ENCODE results near the gene LRRC38.

Gene LRRC38

DNA sequence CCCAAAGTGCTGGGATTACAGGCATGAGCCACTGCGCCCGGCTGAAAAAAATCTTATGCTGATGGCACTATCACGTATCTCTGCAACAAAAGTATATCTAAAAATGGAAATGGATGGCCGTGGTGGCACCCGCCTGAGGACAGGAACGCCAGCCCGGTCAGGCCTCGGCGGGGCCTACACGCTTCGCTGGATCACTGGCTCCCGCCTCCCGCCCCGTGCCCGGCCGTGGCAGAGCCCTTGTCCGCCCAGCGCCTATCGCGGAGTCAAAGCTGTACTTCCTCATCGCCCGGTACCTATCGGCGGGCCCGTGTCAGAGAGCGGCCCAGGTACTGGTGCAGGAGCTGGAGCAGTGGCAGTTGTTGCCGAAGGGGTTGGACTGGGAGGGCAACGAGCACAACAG lies 41.0 kb upstream of the LRRC38 start:
- Histone ChIP-seq H4K91ac (ENCODE audit: low read length) (peak overlapping the region; percentile 50), H3K9ac (ENCODE audit: low read length) (no peak overlapping the region), H3K4me2 (ENCODE audit: low read length, poor library complexity, severe bottlenecking) (no peak overlapping the region), H4K8ac (ENCODE audit: low read length) (no peak overlapping the region), H3K14ac (ENCODE audit: low read length in 2 of 2) (no peak overlapping the region), H3K27ac (ENCODE audit: low read length, poor library complexity, severe bottlenecking) (no peak overlapping the region), H3K27me3 (ENCODE audit: control insufficient read depth in 1 of 2, insufficient read depth in 1 of 2, low read length in 2 of 2) (no peaks in the 10 kb centered on the region), H2AFZ (ENCODE audit: low read depth, low read length) (peak overlapping the region; percentile 39), H3K36me3 (ENCODE audit: control insufficient read depth in 1 of 2, insufficient read depth in 2 of 2, low read depth in 1 of 2, low read length in 2 of 2) (peaks cover 0 to 3% of the 10 kb centered on the region in 2 experiments), H2BK120ac (ENCODE audit: low read depth, low read length) (no peak overlapping the region), H3K23ac (ENCODE audit: low read length in 2 of 2) (no peak overlapping the region), H3K4me1 (ENCODE audit: control insufficient read depth, insufficient read depth, low read depth, low read length) (no peaks in the 10 kb centered on the region), H3K9me3 (ENCODE audit: control insufficient read depth, low read length) (no peaks in the 10 kb centered on the region), H3K4ac (ENCODE audit: low read depth in 1 of 2, low read length in 2 of 2) (no peak overlapping the region), H2AK5ac (ENCODE audit: low read length, severe bottlenecking) (no peak overlapping the region), H2BK5ac (ENCODE audit: low read depth, low read length, poor library complexity, severe bottlenecking) (no peak overlapping the region), H2BK12ac (ENCODE audit: low read length in 2 of 2) (no peak overlapping the region), H3K18ac (ENCODE audit: low read depth in 1 of 2, low read length in 2 of 2) (no peak overlapping the region), H3K4me3 (ENCODE audit: insufficient read depth in 1 of 2, low read depth in 1 of 2, low read length in 2 of 2) (no peak overlapping the region), H2BK15ac (ENCODE audit: low read depth, poor library complexity, severe bottlenecking) (no peak overlapping the region), H3K79me1 (replicated peaks; ENCODE audit: low read length, poor library complexity, severe bottlenecking) (no peaks in the 10 kb centered on the region)
- WGBS, result 94% methylated on average over 28 of the region's 28 CpGs
- DNase-seq, result no peak

DNA sequence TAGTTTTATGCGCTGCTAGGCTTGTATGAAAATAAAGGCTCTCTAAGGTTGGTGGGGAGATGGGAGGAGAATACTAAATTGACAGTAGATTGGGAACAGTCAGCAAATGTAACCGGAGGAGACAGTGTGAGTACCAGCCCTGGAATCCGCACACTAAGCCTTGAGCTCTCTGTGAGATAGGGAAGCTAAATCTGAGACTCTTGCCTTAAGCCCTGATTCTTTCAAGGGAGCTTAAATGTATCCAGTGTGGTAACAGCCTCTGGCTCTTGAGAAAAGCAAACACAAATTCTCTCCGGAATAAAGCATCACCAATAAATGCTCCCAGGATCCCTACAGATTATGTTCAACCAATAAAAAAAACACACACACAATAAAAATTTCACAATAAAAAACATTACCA lies 36.9 kb upstream of the LRRC38 start:
- no peaks in the 10 kb centered on the region for H3K4me1 ChIP-seq (ENCODE audit: control insufficient read depth, insufficient read depth, low read depth, low read length)
- no peak overlapping the region for H2BK12ac ChIP-seq (ENCODE audit: low read length in 2 of 2)
- no peak overlapping the region for H2BK15ac ChIP-seq (ENCODE audit: low read depth, poor library complexity, severe bottlenecking)
- no peaks in the 10 kb centered on the region for H3K79me1 ChIP-seq (replicated peaks; ENCODE audit: low read length, poor library complexity, severe bottlenecking)
- H3K18ac ChIP-seq (ENCODE audit: low read depth in 1 of 2, low read length in 2 of 2), result no peak overlapping the region
- no peak overlapping the region for H4K8ac ChIP-seq (ENCODE audit: low read length)
- H2BK5ac ChIP-seq (ENCODE audit: low read depth, low read length, poor library complexity, severe bottlenecking), result no peak overlapping the region
- no peak overlapping the region for H2AK5ac ChIP-seq (ENCODE audit: low read length, severe bottlenecking)
- H3K9ac ChIP-seq (ENCODE audit: low read length), result peak overlapping the region; percentile 30
- H3K4me3 ChIP-seq (ENCODE audit: insufficient read depth in 1 of 2, low read depth in 1 of 2, low read length in 2 of 2), result no peak overlapping the region
- H2AFZ ChIP-seq (ENCODE audit: low read depth, low read length), result no peak overlapping the region
- H3K27ac ChIP-seq (ENCODE audit: low read length, poor library complexity, severe bottlenecking), result no peak overlapping the region
- H3K23ac ChIP-seq (ENCODE audit: low read length in 2 of 2), result no peak overlapping the region
- peaks cover 0 to 3% of the 10 kb centered on the region in 2 experiments for H3K36me3 ChIP-seq (ENCODE audit: control insufficient read depth in 1 of 2, insufficient read depth in 2 of 2, low read depth in 1 of 2, low read length in 2 of 2)
- H3K9me3 ChIP-seq (ENCODE audit: control insufficient read depth, low read length), result no peaks in the 10 kb centered on the region
- no peaks in the 10 kb centered on the region for H3K27me3 ChIP-seq (ENCODE audit: control insufficient read depth in 1 of 2, insufficient read depth in 1 of 2, low read length in 2 of 2)
- 70% methylated on average over 4 of the region's 4 CpGs for WGBS
- no peak for DNase-seq
- no peak overlapping the region for H3K14ac ChIP-seq (ENCODE audit: low read length in 2 of 2)
- H3K4ac ChIP-seq (ENCODE audit: low read depth in 1 of 2, low read length in 2 of 2), result no peak overlapping the region
- no peak overlapping the region for H2BK120ac ChIP-seq (ENCODE audit: low read depth, low read length)
- no peak overlapping the region for H3K4me2 ChIP-seq (ENCODE audit: low read length, poor library complexity, severe bottlenecking)
- H4K91ac ChIP-seq (ENCODE audit: low read length), result no peak overlapping the region

DNA sequence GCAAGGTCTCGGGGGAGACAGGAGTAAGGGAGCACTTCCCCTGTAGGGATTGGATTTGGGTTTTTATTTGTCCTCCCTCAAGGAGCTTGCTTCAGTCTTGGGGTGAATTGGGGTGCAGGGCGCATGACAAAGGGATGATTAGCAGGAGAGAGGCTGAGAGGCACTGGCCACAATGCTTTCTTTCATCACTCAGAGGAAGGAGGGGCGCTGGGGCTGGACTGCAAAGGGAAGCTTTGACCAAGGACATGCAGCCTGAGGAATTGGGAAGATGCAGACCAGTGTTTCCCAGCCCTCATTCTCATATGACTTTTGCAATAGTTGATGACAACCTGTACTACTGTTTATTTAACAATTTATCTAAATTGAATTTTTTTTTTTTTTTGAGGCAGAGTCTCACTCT lies 35.7 kb upstream of the LRRC38 start:
- Histone ChIP-seq H3K4me3 (ENCODE audit: insufficient read depth in 1 of 2, low read depth in 1 of 2, low read length in 2 of 2) (no peak overlapping the region), H3K27ac (ENCODE audit: low read length, poor library complexity, severe bottlenecking) (no peak overlapping the region), H3K9me3 (ENCODE audit: control insufficient read depth, low read length) (no peaks in the 10 kb centered on the region), H3K18ac (ENCODE audit: low read depth in 1 of 2, low read length in 2 of 2) (no peak overlapping the region), H2BK5ac (ENCODE audit: low read depth, low read length, poor library complexity, severe bottlenecking) (no peak overlapping the region), H3K4ac (ENCODE audit: low read depth in 1 of 2, low read length in 2 of 2) (no peak overlapping the region), H3K14ac (ENCODE audit: low read length in 2 of 2) (no peak overlapping the region), H3K36me3 (ENCODE audit: control insufficient read depth in 1 of 2, insufficient read depth in 2 of 2, low read depth in 1 of 2, low read length in 2 of 2) (no peaks in the 10 kb centered on the region), H2BK120ac (ENCODE audit: low read depth, low read length) (no peak overlapping the region), H2AFZ (ENCODE audit: low read depth, low read length) (no peak overlapping the region), H3K23ac (ENCODE audit: low read length in 2 of 2) (no peak overlapping the region), H3K27me3 (ENCODE audit: control insufficient read depth in 1 of 2, insufficient read depth in 1 of 2, low read length in 2 of 2) (no peaks in the 10 kb centered on the region), H4K91ac (ENCODE audit: low read length) (no peak overlapping the region), H2BK12ac (ENCODE audit: low read length in 2 of 2) (no peak overlapping the region), H4K8ac (ENCODE audit: low read length) (no peak overlapping the region), H3K4me2 (ENCODE audit: low read length, poor library complexity, severe bottlenecking) (no peak overlapping the region), H2AK5ac (ENCODE audit: low read length, severe bottlenecking) (no peak overlapping the region), H3K79me1 (replicated peaks; ENCODE audit: low read length, poor library complexity, severe bottlenecking) (no peaks in the 10 kb centered on the region), H3K4me1 (ENCODE audit: control insufficient read depth, insufficient read depth, low read depth, low read length) (no peaks in the 10 kb centered on the region), H2BK15ac (ENCODE audit: low read depth, poor library complexity, severe bottlenecking) (no peak overlapping the region), H3K9ac (ENCODE audit: low read length) (no peak overlapping the region)
- WGBS, result 88% methylated on average over 2 of the region's 3 CpGs
- DNase-seq, result no peak

DNA sequence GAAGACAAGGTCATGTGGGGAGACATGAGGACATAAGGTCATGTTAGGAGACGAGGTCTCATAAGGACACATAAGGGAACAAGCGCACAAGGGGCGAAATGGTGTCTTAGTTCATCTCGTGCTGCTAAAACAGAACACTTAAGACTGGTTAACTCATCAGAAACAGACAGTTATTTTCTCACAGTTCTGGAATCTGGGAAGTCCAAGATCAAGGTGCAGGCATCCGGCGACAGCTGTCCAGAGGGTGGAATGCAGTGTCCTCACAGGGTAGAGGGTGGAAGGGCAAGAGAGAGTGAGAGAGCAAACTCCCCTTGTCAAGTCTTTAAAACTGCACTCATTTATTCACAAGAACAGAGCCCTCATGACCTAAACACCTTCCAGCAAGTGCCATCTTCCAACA lies 35.2 kb upstream of the LRRC38 start:
- Histone ChIP-seq H3K27ac (ENCODE audit: low read length, poor library complexity, severe bottlenecking) (no peak overlapping the region), H3K27me3 (ENCODE audit: control insufficient read depth in 1 of 2, insufficient read depth in 1 of 2, low read length in 2 of 2) (no peaks in the 10 kb centered on the region), H3K23ac (ENCODE audit: low read length in 2 of 2) (no peak overlapping the region), H2BK12ac (ENCODE audit: low read length in 2 of 2) (no peak overlapping the region), H3K4me2 (ENCODE audit: low read length, poor library complexity, severe bottlenecking) (no peak overlapping the region), H4K91ac (ENCODE audit: low read length) (no peak overlapping the region), H2BK120ac (ENCODE audit: low read depth, low read length) (no peak overlapping the region), H3K9me3 (ENCODE audit: control insufficient read depth, low read length) (no peaks in the 10 kb centered on the region), H3K36me3 (ENCODE audit: control insufficient read depth in 1 of 2, insufficient read depth in 2 of 2, low read depth in 1 of 2, low read length in 2 of 2) (no peaks in the 10 kb centered on the region), H4K8ac (ENCODE audit: low read length) (no peak overlapping the region), H3K4me3 (ENCODE audit: insufficient read depth in 1 of 2, low read depth in 1 of 2, low read length in 2 of 2) (no peak overlapping the region), H3K79me1 (replicated peaks; ENCODE audit: low read length, poor library complexity, severe bottlenecking) (no peaks in the 10 kb centered on the region), H3K4me1 (ENCODE audit: control insufficient read depth, insufficient read depth, low read depth, low read length) (no peaks in the 10 kb centered on the region), H2AFZ (ENCODE audit: low read depth, low read length) (no peak overlapping the region), H3K9ac (ENCODE audit: low read length) (no peak overlapping the region), H3K4ac (ENCODE audit: low read depth in 1 of 2, low read length in 2 of 2) (no peak overlapping the region), H3K18ac (ENCODE audit: low read depth in 1 of 2, low read length in 2 of 2) (no peak overlapping the region), H2BK15ac (ENCODE audit: low read depth, poor library complexity, severe bottlenecking) (no peak overlapping the region), H2AK5ac (ENCODE audit: low read length, severe bottlenecking) (no peak overlapping the region), H2BK5ac (ENCODE audit: low read depth, low read length, poor library complexity, severe bottlenecking) (no peak overlapping the region), H3K14ac (ENCODE audit: low read length in 2 of 2) (no peak overlapping the region)
- no peak for DNase-seq
- 81% methylated on average over 6 of the region's 6 CpGs for WGBS

Data from mesenchymal stem cell (in vitro differentiated cells and primary cell).